ENCODE measurements around the gene EEFSEC. TPM values are rescaled to one million over a fixed set of nuclear protein-coding genes. Genes with fewer than 3 reads are reported as not detected.

The EEFSEC gene
- total RNA-seq, 2 donors from 2014 or later, result 15.7 to 18.0 TPM

- Histone ChIP-seq H3K27ac (peak overlapping the region; percentile 46 to 57), H3K4me1 (peaks cover 3 to 37% of the 10 kb centered on the region in 2 donors)
- no peak for TF ChIP-seq CTCF (IDR thresholded peaks at IDR 0.05)
These were observed 42.1 kb downstream of the EEFSEC start for GRCh38 chr3:128195369-128195768.

GRCh38 chr3:128195802-128196201 lies 42.5 kb downstream of the EEFSEC start:
- no peaks in the 10 kb centered on the region for H3K36me3 ChIP-seq

More at GRCh38 chr3:128195369-128195768, 42.1 kb downstream of the EEFSEC start:
- Histone ChIP-seq H3K9me3 (no peaks in the 10 kb centered on the region), H3K4me3 (no peak overlapping the region), H3K36me3 (no peaks in the 10 kb centered on the region), H3K27me3 (no peaks in the 10 kb centered on the region)
- DNase-seq (ENCODE audit: low spot score), result no peak

GRCh38 chr3:128196647-128197046 lies 43.4 kb downstream of the EEFSEC start:
- Histone ChIP-seq H3K27me3 (no peaks in the 10 kb centered on the region), H3K9me3 (no peaks in the 10 kb centered on the region), H3K36me3 (no peaks in the 10 kb centered on the region), H3K27ac (no peak overlapping the region), H3K4me3 (no peak overlapping the region), H3K4me1 (peaks cover 3 to 37% of the 10 kb centered on the region in 2 donors)
- DNase-seq (ENCODE audit: low spot score), result no peak
- no peak for TF ChIP-seq CTCF (IDR thresholded peaks at IDR 0.05)

More at GRCh38 chr3:128195802-128196201, 42.5 kb downstream of the EEFSEC start:
- no peak for DNase-seq (ENCODE audit: low spot score)
- Histone ChIP-seq H3K27ac (peak overlapping the region; percentile 46 to 57), H3K4me3 (no peak overlapping the region), H3K4me1 (peaks cover 3 to 37% of the 10 kb centered on the region in 2 donors), H3K9me3 (no peaks in the 10 kb centered on the region), H3K27me3 (no peaks in the 10 kb centered on the region)
- TF ChIP-seq CTCF (IDR thresholded peaks at IDR 0.05), result no peak

- Histone ChIP-seq H3K27me3 (no peaks in the 10 kb centered on the region), H3K9me3 (no peaks in the 10 kb centered on the region), H3K4me3 (no peak overlapping the region), H3K36me3 (no peaks in the 10 kb centered on the region), H3K4me1 (peaks cover 3 to 37% of the 10 kb centered on the region in 2 donors), H3K27ac (no peak overlapping the region)
- TF ChIP-seq CTCF (IDR thresholded peaks at IDR 0.05), result no peak
- DNase-seq (ENCODE audit: low spot score), result no peak
These were observed 44.6 kb downstream of the EEFSEC start for GRCh38 chr3:128197855-128198254.

GRCh38 chr3:128198313-128198712 lies 45.0 kb downstream of the EEFSEC start:
- Histone ChIP-seq H3K4me1 (peaks cover 3 to 37% of the 10 kb centered on the region in 2 donors), H3K27me3 (no peaks in the 10 kb centered on the region), H3K36me3 (no peaks in the 10 kb centered on the region), H3K9me3 (no peaks in the 10 kb centered on the region), H3K27ac (no peak overlapping the region), H3K4me3 (no peak overlapping the region)
- DNase-seq (ENCODE audit: low spot score), result no peak
- no peak for TF ChIP-seq CTCF (IDR thresholded peaks at IDR 0.05)

- Histone ChIP-seq H3K9me3 (no peaks in the 10 kb centered on the region), H3K4me3 (no peak overlapping the region), H3K27me3 (no peaks in the 10 kb centered on the region), H3K4me1 (peaks cover 2 to 31% of the 10 kb centered on the region in 2 donors), H3K36me3 (no peaks in the 10 kb centered on the region), H3K27ac (no peak overlapping the region)
- DNase-seq (ENCODE audit: low spot score), result no peak
- no peak for TF ChIP-seq CTCF (IDR thresholded peaks at IDR 0.05)
These were observed 45.8 kb downstream of the EEFSEC start for GRCh38 chr3:128199110-128199509.
